ENCODE measurements around the gene FASLG. TPM values are rescaled to one million over a fixed set of nuclear protein-coding genes. Genes with fewer than 3 reads are reported as not detected.

The FASLG gene
- total RNA-seq, 1 experiment from 2014 or later = not detected

- CTCF ChIA-PET = no interaction called here
- Histone ChIP-seq H3K27ac (ENCODE audit: low read length) (no peak overlapping the region), H3K27me3 (ENCODE audit: control insufficient read depth, insufficient read depth, low read length) (no peaks in the 10 kb centered on the region), H3K9me3 (ENCODE audit: control insufficient read depth, insufficient read depth, low read depth, low read length) (no peaks in the 10 kb centered on the region), H3K36me3 (ENCODE audit: control insufficient read depth, insufficient read depth, low read length) (no peaks in the 10 kb centered on the region), H3K4me3 (ENCODE audit: low read depth in 2 of 2, low read length in 2 of 2) (no peak overlapping the region), H3K4me1 (ENCODE audit: control insufficient read depth, insufficient read depth, low read length) (no peaks in the 10 kb centered on the region)
- no TSS peak for BruUV-seq (replicated peaks)
- POLR2A ChIA-PET = no interaction called here
- intact Hi-C loops (cut with micrococcal nuclease; ENCODE audit: unreplicated experiment) (no loop called here), in situ Hi-C loops (cut with HindIII; ENCODE audit: low pct_unique_long_range_greater_than_20kb, low sequenced_read_pairs) (no loop called here)
- TF ChIP-seq POLR2AphosphoS5 (IDR thresholded peaks at IDR 0.05; ENCODE audit: low read depth, low read length) (no peak), REST (IDR thresholded peaks at IDR 0.05; ENCODE audit: insufficient read depth in 1 of 2, low read depth in 2 of 2, low read length in 1 of 2) (no peak), TCF7L2 (IDR thresholded peaks at IDR 0.05; ENCODE audit: low read depth, low read length) (no peak), SIN3A (IDR thresholded peaks at IDR 0.05; ENCODE audit: borderline replicate concordance, insufficient read depth, low read depth, low read length) (no peak), CTCF (IDR thresholded peaks at IDR 0.05) (no peak)
- no peak for DNase-seq (ENCODE audit: low read depth, low spot score)
- no peak for ATAC-seq
Observed at GRCh38 chr1:172699695-172700227, 40.9 kb downstream of the FASLG start.

- no peak overlapping the region for H3K27ac ChIP-seq (ENCODE audit: low read length)
- ChIA-PET POLR2A (no interaction called here), CTCF (no interaction called here)
- no peaks in the 10 kb centered on the region for H3K27me3 ChIP-seq (ENCODE audit: control insufficient read depth, insufficient read depth, low read length)
- in situ Hi-C loops (cut with HindIII; ENCODE audit: low pct_unique_long_range_greater_than_20kb, low sequenced_read_pairs) = no loop called here
- no peak for ATAC-seq
- intact Hi-C loops (cut with micrococcal nuclease; ENCODE audit: unreplicated experiment) = no loop called here
- H3K36me3 ChIP-seq (ENCODE audit: control insufficient read depth, insufficient read depth, low read length) = no peaks in the 10 kb centered on the region
- no peak overlapping the region for H3K4me3 ChIP-seq (ENCODE audit: low read depth in 2 of 2, low read length in 2 of 2)
- H3K4me1 ChIP-seq (ENCODE audit: control insufficient read depth, insufficient read depth, low read length) = no peaks in the 10 kb centered on the region
- BruUV-seq (replicated peaks) = no TSS peak
- TF ChIP-seq SIN3A (IDR thresholded peaks at IDR 0.05; ENCODE audit: borderline replicate concordance, insufficient read depth, low read depth, low read length) = no peak
- no peak for TF ChIP-seq POLR2AphosphoS5 (IDR thresholded peaks at IDR 0.05; ENCODE audit: low read depth, low read length)
- TF ChIP-seq TCF7L2 (IDR thresholded peaks at IDR 0.05; ENCODE audit: low read depth, low read length) = no peak
- DNase-seq (ENCODE audit: low read depth, low spot score) = no peak
- H3K9me3 ChIP-seq (ENCODE audit: control insufficient read depth, insufficient read depth, low read depth, low read length) = no peaks in the 10 kb centered on the region
Observed at GRCh38 chr1:172700556-172700955, 41.7 kb downstream of the FASLG start.

GRCh38 chr1:172704001-172704400 lies 45.1 kb downstream of the FASLG start:
- peaks cover 5% of the 10 kb centered on the region; the same call in 1 of the 2 replicates for H3K27me3 ChIP-seq (ENCODE audit: control insufficient read depth, insufficient read depth, low read length)
- H3K9me3 ChIP-seq (ENCODE audit: control insufficient read depth, insufficient read depth, low read depth, low read length) = no peaks in the 10 kb centered on the region
- ATAC-seq (no peak), DNase-seq (ENCODE audit: low read depth, low spot score) (no peak)
- ChIA-PET POLR2A (no interaction called here), CTCF (interaction anchor here (0.5 kb wide), 1 partner anchor 681 kb away, joined by 5 read pairs; no protein-coding TSS in a partner anchor)
- no peak overlapping the region for H3K27ac ChIP-seq (ENCODE audit: low read length)
- TF ChIP-seq TCF7L2 (IDR thresholded peaks at IDR 0.05; ENCODE audit: low read depth, low read length) = no peak
- no peak for TF ChIP-seq REST (IDR thresholded peaks at IDR 0.05; ENCODE audit: insufficient read depth in 1 of 2, low read depth in 2 of 2, low read length in 1 of 2)
- in situ Hi-C loops (cut with HindIII; ENCODE audit: low pct_unique_long_range_greater_than_20kb, low sequenced_read_pairs) = no loop called here
- intact Hi-C loops (cut with micrococcal nuclease; ENCODE audit: unreplicated experiment) = no loop called here
- H3K36me3 ChIP-seq (ENCODE audit: control insufficient read depth, insufficient read depth, low read length) = no peaks in the 10 kb centered on the region
- BruUV-seq (replicated peaks) = no TSS peak
- no peak overlapping the region for H3K4me3 ChIP-seq (ENCODE audit: low read depth in 2 of 2, low read length in 2 of 2)
- no peaks in the 10 kb centered on the region for H3K4me1 ChIP-seq (ENCODE audit: control insufficient read depth, insufficient read depth, low read length)
